H1 (cell line): ENCODE data around the gene CUEDC2. TPM values are rescaled to one million over a fixed set of nuclear protein-coding genes. Genes with fewer than 3 reads are reported as not detected.

Experiments
- CTCF ChIA-PET: fragments of 300-600 bp; sonication (Branson Sonifier 250); formaldehyde crosslinking; loops from one replicate; lab custom pipeline; 2021; ENCODE audit not compliant: partially characterized antibody; lab: Charles Lee
- POLR2A ChIA-PET: fragments of 300-600 bp; sonication (Branson Sonifier 250); formaldehyde crosslinking; loops from one replicate; lab custom pipeline; 2021; ENCODE audit warnings: inconsistent platforms; ENCODE audit not compliant: partially characterized antibody; lab: Charles Lee
- DNase-seq, 2 experiments: peaks; one replicate each; pipeline versions ENCODE4 v3.0.0 to v3.0.0-alpha.2; 2010 to 2022; ENCODE audit warnings: low spot score in 2 of 2, low read depth in 1 of 2, mixed read lengths in 1 of 2
- FAIRE-seq: peaks from 2 replicates; lab custom pipeline; 2011; peaks lifted over from hg19 to GRCh38; lab: Jason Lieb, UNC
- H2AFZ ChIP-seq: 2 replicates; pipeline ENCODE4 v1.8.1; 2012; ENCODE audit warnings: low read length, inconsistent platforms
- H2AK5ac ChIP-seq: 2 replicates; pipeline ENCODE4 v1.6.1; 2013; ENCODE audit warnings: low read depth, low read length
- H2BK120ac ChIP-seq: replicated peaks from 2 replicates; pipeline ENCODE3; 2013; ENCODE audit warnings: low read depth, low read length, inconsistent platforms
- H2BK12ac ChIP-seq: 2 replicates; pipeline ENCODE4 v1.6.1; 2013; ENCODE audit warnings: low read depth, low read length
- H2BK15ac ChIP-seq: 2 replicates; pipeline ENCODE4 v1.6.1; 2013; ENCODE audit warnings: low read length
- H2BK20ac ChIP-seq: 2 replicates; pipeline ENCODE4 v1.6.1; 2013; ENCODE audit warnings: low read length
- H2BK5ac ChIP-seq: 2 replicates; pipeline ENCODE4 v1.6.1; 2013; ENCODE audit warnings: low read depth, low read length
- H3K14ac ChIP-seq: 2 replicates; pipeline ENCODE4 v1.6.1; 2013; ENCODE audit warnings: inconsistent platforms; ENCODE audit not compliant: insufficient read length
- H3K18ac ChIP-seq: 2 replicates; pipeline ENCODE4 v1.6.1; 2013; ENCODE audit warnings: low read length; ENCODE audit errors: extremely low read depth
- H3K23ac ChIP-seq: 2 replicates; pipeline ENCODE4 v1.6.1; 2013; ENCODE audit warnings: inconsistent platforms; ENCODE audit not compliant: insufficient read length
- H3K23me2 ChIP-seq: 2 replicates; pipeline ENCODE4 v1.6.1; 2013; ENCODE audit warnings: low read depth, low read length
- H3K27ac ChIP-seq: 2 replicates; pipeline ENCODE4 v1.6.1; 2011; ENCODE audit warnings: low read depth, low read length, inconsistent platforms
- H3K27me3 ChIP-seq, 4 experiments: replicated peaks in 1 of 4; 1 replicate in 1 of 4; 2 replicates in 3 of 4; pipeline versions ENCODE4 v1.6.1 to v1.8.1; 2011 to 2013; ENCODE audit warnings: low read length in 3 of 4, mild to moderate bottlenecking in 3 of 4, inconsistent platforms in 2 of 4, mixed read lengths in 2 of 4, moderate library complexity in 1 of 4; ENCODE audit not compliant: control insufficient read depth in 3 of 4, insufficient read depth in 3 of 4; ENCODE audit errors: extremely low read depth in 1 of 4
- H3K36me3 ChIP-seq, 4 experiments: 2 replicates each; pipeline versions ENCODE4 v1.6.1 to v1.8.1; 2011 to 2013; ENCODE audit warnings: mild to moderate bottlenecking in 4 of 4, low read length in 3 of 4, moderate library complexity in 2 of 4, control low read depth in 1 of 4, inconsistent platforms in 1 of 4; ENCODE audit not compliant: insufficient read depth in 4 of 4, control insufficient read depth in 2 of 4
- H3K4ac ChIP-seq: replicated peaks from 2 replicates; pipeline ENCODE3; 2013; ENCODE audit warnings: low read length, low read depth, mixed read lengths, inconsistent platforms; ENCODE audit not compliant: insufficient read length
- H3K4me1 ChIP-seq, 4 experiments: replicated peaks in 1 of 4; 1 replicate in 1 of 4; 2 replicates in 3 of 4; pipeline versions ENCODE4 v1.6.1 to v1.8.1; 2011 to 2013; ENCODE audit warnings: low read length in 3 of 4, inconsistent platforms in 2 of 4, mixed read lengths in 1 of 4; ENCODE audit not compliant: insufficient read depth in 4 of 4, control insufficient read depth in 3 of 4
- H3K4me2 ChIP-seq, 2 experiments: 2 replicates each; pipeline versions ENCODE4 v1.6.1 to v1.8.1; 2011 to 2013; ENCODE audit warnings: low read depth in 2 of 2, low read length in 2 of 2, control low read depth in 1 of 2, inconsistent platforms in 1 of 2, mild to moderate bottlenecking in 1 of 2; ENCODE audit not compliant: insufficient read depth in 1 of 2
- H3K4me3 ChIP-seq, 4 experiments: fragments of 200-600, 300-600 bp in 1 of 4; sonication (generic), shearing (Covaris generic), sonication (Bioruptor Twin) in 1 of 4; 2 replicates each; pipeline versions ENCODE4 v1.5.1 to v1.8.1; 2011 to 2016; ENCODE audit warnings: low read length in 4 of 4, low read depth in 3 of 4, control low read depth in 2 of 4, inconsistent platforms in 2 of 4, mild to moderate bottlenecking in 2 of 4, mixed read lengths in 1 of 4, moderate library complexity in 1 of 4; ENCODE audit not compliant: insufficient read depth in 2 of 4; ENCODE audit errors: extremely low read depth in 1 of 4
- H3K56ac ChIP-seq: replicated peaks from 2 replicates; pipeline ENCODE3; 2013; ENCODE audit warnings: low read depth, mild to moderate bottlenecking, mixed read lengths, low read length, inconsistent platforms; ENCODE audit not compliant: insufficient read length
- H3K79me1 ChIP-seq: 2 replicates; pipeline ENCODE4 v1.6.1; 2013; ENCODE audit warnings: low read depth, low read length, control low read depth
- H3K79me2 ChIP-seq, 2 experiments: 2 replicates each; pipeline versions ENCODE4 v1.6.1 to v1.8.1; 2012 to 2013; ENCODE audit warnings: low read length in 2 of 2, mild to moderate bottlenecking in 2 of 2, inconsistent platforms in 1 of 2; ENCODE audit not compliant: insufficient read depth in 2 of 2, control insufficient read depth in 1 of 2
- H3K9ac ChIP-seq, 4 experiments: replicated peaks in 1 of 4; 1 replicate in 1 of 4; 2 replicates in 3 of 4; pipeline versions ENCODE4 v1.6.1 to v1.8.1; 2011 to 2013; ENCODE audit warnings: low read depth in 3 of 4, low read length in 3 of 4, control low read depth in 2 of 4, mild to moderate bottlenecking in 2 of 4, moderate library complexity in 2 of 4, inconsistent platforms in 1 of 4; ENCODE audit errors: extremely low read depth in 1 of 4
- H3K9me3 ChIP-seq, 2 experiments: 2 replicates each; pipeline versions ENCODE4 v1.6.1 to v1.8.1; 2012 to 2013; ENCODE audit warnings: mild to moderate bottlenecking in 2 of 2, moderate library complexity in 2 of 2, control low read depth in 1 of 2, inconsistent platforms in 1 of 2, low read depth in 1 of 2, low read length in 1 of 2, mixed read lengths in 1 of 2; ENCODE audit not compliant: insufficient read depth in 2 of 2
- H4K20me1 ChIP-seq, 2 experiments: replicated peaks in 1 of 2; 2 replicates each; pipeline versions ENCODE3 to v1.8.1; 2011 to 2013; ENCODE audit warnings: inconsistent platforms in 2 of 2, low read length in 2 of 2, mild to moderate bottlenecking in 1 of 2; ENCODE audit not compliant: insufficient read depth in 2 of 2, control insufficient read depth in 1 of 2
- H4K5ac ChIP-seq: 2 replicates; pipeline ENCODE4 v1.6.1; 2013; ENCODE audit warnings: low read length, low read depth, mixed read lengths, inconsistent platforms; ENCODE audit not compliant: insufficient read length
- H4K8ac ChIP-seq: 2 replicates; pipeline ENCODE4 v1.8.0; 2013; ENCODE audit warnings: mild to moderate bottlenecking, moderate library complexity, low read length, inconsistent platforms; ENCODE audit not compliant: insufficient read depth; ENCODE audit errors: extremely low read depth
- H4K91ac ChIP-seq: replicated peaks from 2 replicates; pipeline ENCODE3; 2013; ENCODE audit warnings: low read length, mixed read lengths, inconsistent platforms; ENCODE audit not compliant: insufficient read length
- BCL11A ChIP-seq, 2 experiments: IDR thresholded peaks; one replicate each; pipeline ENCODE4 v1.6.1; 2011; ENCODE audit warnings: low read depth in 2 of 2, low read length in 2 of 2, mild to moderate bottlenecking in 2 of 2
- NANOG ChIP-seq: IDR thresholded peaks from 2 replicates; pipeline ENCODE4 v1.6.1; 2011; ENCODE audit warnings: low read length, low read depth, mild to moderate bottlenecking, inconsistent platforms; ENCODE audit not compliant: insufficient read depth, poor library complexity, severe bottlenecking
- WGBS, 2 experiments: shearing (Covaris generic) in 1 of 2; methylation state at CpG; one replicate each; pipeline versions ENCODE4 v1.1.6 to v1.1.7; 2013 to 2015; ENCODE audit warnings: low lambda C conversion rate in 2 of 2, mixed read lengths in 2 of 2, inconsistent platforms in 1 of 2, low coverage in 1 of 2, missing lambda C conversion rate in 1 of 2; ENCODE audit not compliant: insufficient replicate concordance in 2 of 2, insufficient coverage in 1 of 2, insufficient read length in 1 of 2; ENCODE audit errors: extremely low coverage in 1 of 2, missing lambda C conversion rate in 1 of 2; 5-methylcytosine and 5-hydroxymethylcytosine counted together
- polyA plus RNA-seq, 7 experiments: library from polyadenylated mRNA; depleted of rRNA in 3 of 7; stranded (reverse) in 5 of 7; unstranded in 2 of 7; fragments of >200 nt in 5 of 7; fragments of 200-250 nt in 2 of 7; gene quantifications; 1 replicate in 5 of 7; 2 replicates in 1 of 7; 4 replicates in 1 of 7; pipeline versions ENCODE4 v1.2.1 to v1.2.3, GENCODE V29; 2011 to 2013; ENCODE audit warnings: missing spikeins in 2 of 7, mixed read lengths in 2 of 7
- total RNA-seq: library from RNA; stranded (reverse); fragmentation: NEBNext Ultra II Directional; extraction: Animal tissue kit (Norgen Biotek cat#: 25700); gene quantifications from 2 replicates; pipeline ENCODE4 v1.2.1, GENCODE V29; 2021

The CUEDC2 gene
- total and polyA plus RNA-seq, 2 of the 8 experiments (the other 6 are each of a cell fraction or from before 2014, with no cell fraction given) = 41.7 to 55.2 TPM

GRCh38 chr10:102457591-102458150 is 25.3 kb upstream of the CUEDC2 start:
- WGBS, 2 experiments = 92% methylated on average over 9 of the region's 9 CpGs; no CpG with 5 or more reads in 1 of the 2 experiments
- H3K79me2 ChIP-seq = peaks cover 0 to 3% of the 10 kb centered on the region in 2 experiments; a peak in 1 of 4 replicates
- TF ChIP-seq NANOG (no peak), BCL11A (IDR thresholded peaks at IDR 0.05; ENCODE audit: low read depth in 2 of 2, low read length in 2 of 2) (no peak)

More at GRCh38 chr10:102457591-102458150, 25.3 kb upstream of the CUEDC2 start:
- Histone ChIP-seq H3K36me3 (peaks cover 0 to 24% (median 4%) of the 10 kb centered on the region in 4 experiments; a peak in 5 of 8 replicates), H3K79me1 (peaks cover under 1% of the 10 kb centered on the region; the same call in 1 of the 2 replicates), H3K27ac (no peak overlapping the region), H3K4me3 (no peak overlapping the region), H3K4me2 (no peak overlapping the region), H3K18ac (no peak overlapping the region; the same call in none of the 2 replicates), H2AFZ (no peak overlapping the region), H3K27me3 (peaks cover 0 to 5% (median 0%) of the 10 kb centered on the region in 4 experiments; a peak in 1 of 7 replicates), H4K5ac (no peak overlapping the region), H3K23ac (no peak overlapping the region), H4K20me1 (no peaks in the 10 kb centered on the region), H3K4me1 (peaks cover 8 to 29% (median 18%) of the 10 kb centered on the region in 4 experiments), H2BK12ac (no peak overlapping the region), H2BK15ac (0 out of 2 replicates have a peak overlapping the region, but pooled peaks have one; percentile 72), H2BK20ac (peak overlapping the region; percentile 80; the same call in 1 of the 2 replicates), H2BK120ac (no peak overlapping the region), H2BK5ac (no peak overlapping the region), H3K14ac (no peak overlapping the region), H4K91ac (peak overlapping the region; percentile 38), H4K8ac (no peak overlapping the region), H3K56ac (no peak overlapping the region), H3K9me3 (no peaks in the 10 kb centered on the region), H2AK5ac (0 out of 2 replicates have a peak overlapping the region, but pooled peaks have one; percentile 13), H3K4ac (no peak overlapping the region), H3K9ac (no peak overlapping the region), H3K23me2 (peaks cover 2% of the 10 kb centered on the region; the same call in 1 of the 2 replicates)
- no peak for FAIRE-seq
- DNase-seq = no peak
- CTCF ChIA-PET = interaction anchor here (0.9 to 2.6 kb wide), 6 partner anchors 16 to 227 kb away, joined by 3 to 9 read pairs (median 3); no protein-coding TSS in a partner anchor
- POLR2A ChIA-PET = interaction anchor here (1.3 to 5.7 kb wide), 2 partner anchors 13 to 36 kb away, joined by 3 to 41 read pairs; partner anchors contain the start of gene FBXL15
